HCT116 (cell line): ENCODE results near the gene MUSTN1. TPM values are rescaled to one million over a fixed set of nuclear protein-coding genes. Genes with fewer than 3 reads are reported as not detected.

ENCODE experiments used
- ATAC-seq: fragments of 200-7000 bp; cut with Tn5 transposase; 2 replicates; pipeline ENCODE4 v1.9.1; 2020; ENCODE audit warnings: mild to moderate bottlenecking, moderate library complexity
- BruUV-seq: library from RNA; stranded (reverse); fragments of 400-500 nt; replicated peaks from 2 replicates; lab custom pipeline; 2021; lab: Mats Ljungman, UMichigan
- CTCF ChIA-PET: fragments of 300-600 bp; sonication (Branson Sonifier 250); formaldehyde crosslinking; loops from one replicate; lab custom pipeline; 2021; ENCODE audit warnings: antibody characterized with exemption; lab: Charles Lee
- POLR2A ChIA-PET: fragments of 300-600, 350-600 bp; sonication (Branson Sonifier 250); formaldehyde crosslinking; loops from one replicate; lab custom pipeline; 2021; ENCODE audit warnings: antibody characterized with exemption; lab: Charles Lee
- RAD21 ChIA-PET, 2 experiments: fragments of 300-600 bp; sonication (Branson Sonifier 250); formaldehyde crosslinking; loops; one replicate each; lab custom pipeline; 2023; ENCODE audit warnings: low total read pairs in 2 of 2; ENCODE audit not compliant: uncharacterized antibody in 2 of 2, unreplicated experiment in 2 of 2, low non-redundant PET in 1 of 2; lab: Charles Lee
- DNase-seq: peaks from one replicate; pipeline ENCODE4 v3.0.0-alpha.2; 2010; ENCODE audit warnings: low read depth, low spot score
- H2AFZ ChIP-seq: fragments of 200-600 bp; shearing (Covaris generic), sonication (generic); 2 replicates; pipeline ENCODE4 v1.6.1; 2017; ENCODE audit warnings: low read depth, mixed run types, mixed read lengths, antibody characterized with exemption, low read length; ENCODE audit not compliant: poor library complexity, severe bottlenecking
- H3K27ac ChIP-seq: 2 replicates; pipeline ENCODE4 v1.5.1; 2012; ENCODE audit warnings: low read depth, low read length
- H3K27me3 ChIP-seq: fragments of 200-600 bp; sonication (generic); 2 replicates; pipeline ENCODE4 v1.6.1; 2016; ENCODE audit warnings: mixed run types, low read length, mixed read lengths; ENCODE audit not compliant: insufficient read depth
- H3K36me3 ChIP-seq, 2 experiments: fragments of 200-500 bp in 1 of 2; fragments of 200-600 bp in 1 of 2; sonication (Bioruptor generic) in 1 of 2; sonication (generic) in 1 of 2; 2 replicates each; pipeline versions ENCODE4 v1.5.1 to v1.6.1; 2014 to 2016; ENCODE audit warnings: low read length in 2 of 2, inconsistent platforms in 1 of 2, mixed read lengths in 1 of 2, mixed run types in 1 of 2; ENCODE audit not compliant: insufficient read depth in 2 of 2, control insufficient read depth in 1 of 2
- H3K4me1 ChIP-seq, 2 experiments: fragments of 200-600 bp in 1 of 2; sonication (generic) in 1 of 2; 2 replicates each; pipeline versions ENCODE4 v1.5.1 to v1.6.1; 2012 to 2017; ENCODE audit warnings: low read length in 2 of 2, inconsistent platforms in 1 of 2, mild to moderate bottlenecking in 1 of 2, mixed read lengths in 1 of 2, mixed run types in 1 of 2, moderate library complexity in 1 of 2; ENCODE audit not compliant: insufficient read depth in 2 of 2, control insufficient read depth in 1 of 2
- H3K4me2 ChIP-seq: fragments of 200-600 bp; sonication (generic); 2 replicates; pipeline ENCODE4 v1.6.1; 2017; ENCODE audit warnings: mixed run types, low read length, mixed read lengths
- H3K4me3 ChIP-seq, 2 experiments: fragments of 200-600 bp in 1 of 2; sonication (generic) in 1 of 2; replicated peaks in 1 of 2; 2 replicates each; pipeline ENCODE4 v1.5.1; 2011 to 2016; ENCODE audit warnings: low read length in 2 of 2, control low read depth in 1 of 2, low read depth in 1 of 2, mild to moderate bottlenecking in 1 of 2, mixed read lengths in 1 of 2, mixed run types in 1 of 2
- H3K79me2 ChIP-seq: fragments of 200-600 bp; sonication (generic); 2 replicates; pipeline ENCODE4 v1.6.1; 2017; ENCODE audit warnings: mild to moderate bottlenecking, mixed run types, low read length, moderate library complexity, mixed read lengths; ENCODE audit not compliant: insufficient read depth
- H3K9ac ChIP-seq: fragments of 200-600 bp; sonication (generic); 2 replicates; pipeline ENCODE4 v1.6.1; 2016; ENCODE audit warnings: low read length, mixed read lengths
- H3K9me2 ChIP-seq: fragments of 200-600 bp; sonication (generic), shearing (Covaris generic); 2 replicates; pipeline ENCODE4 v1.6.1; 2017; ENCODE audit warnings: mixed run types, mild to moderate bottlenecking, moderate library complexity; ENCODE audit not compliant: insufficient read depth
- H3K9me3 ChIP-seq, 2 experiments: fragments of 200-500 bp in 1 of 2; fragments of 200-600 bp in 1 of 2; sonication (Bioruptor generic) in 1 of 2; sonication (generic) in 1 of 2; 2 replicates each; pipeline ENCODE4 v1.6.1; 2014 to 2017; ENCODE audit warnings: low read length in 2 of 2, mixed read lengths in 2 of 2, inconsistent platforms in 1 of 2, low read depth in 1 of 2, mild to moderate bottlenecking in 1 of 2, mixed run types in 1 of 2, moderate library complexity in 1 of 2; ENCODE audit not compliant: control insufficient read depth in 1 of 2, insufficient read depth in 1 of 2
- H4K20me1 ChIP-seq: fragments of 200-600 bp; sonication (generic), shearing (Covaris generic); 2 replicates; pipeline ENCODE4 v1.6.1; 2017; ENCODE audit warnings: mixed run types, mild to moderate bottlenecking, moderate library complexity; ENCODE audit not compliant: insufficient read depth
- CEBPB ChIP-seq: IDR thresholded peaks from 2 replicates; pipeline ENCODE4 v1.6.1; 2012; ENCODE audit warnings: low read depth
- SP1 ChIP-seq: IDR thresholded peaks from 2 replicates; pipeline ENCODE4 v1.6.1; 2012; ENCODE audit warnings: low read depth
- intact Hi-C: fragments of 100-400 bp; cut with micrococcal nuclease; formaldehyde crosslinking; loops from 2 replicates; pipeline ENCODE4 v1.10.0; 2022
- total RNA-seq: library from RNA; stranded (reverse); gene quantifications from one replicate; pipeline ENCODE4 v1.2.1, GENCODE V29; 2021; ENCODE audit not compliant: unreplicated experiment

MUSTN1 gene
- total RNA-seq, 1 experiment from 2014 or later, result 0.44 TPM

- no peak for TF ChIP-seq CEBPB
- Histone ChIP-seq H3K27ac (no peak overlapping the region), H3K9ac (no peak overlapping the region), H4K20me1 (no peaks in the 10 kb centered on the region), H2AFZ (no peak overlapping the region), H3K79me2 (no peaks in the 10 kb centered on the region), H3K4me1 (peaks cover 2 to 4% of the 10 kb centered on the region in 2 experiments; a peak in 3 of 4 replicates), H3K36me3 (no peaks in the 10 kb centered on the region), H3K27me3 (no peaks in the 10 kb centered on the region), H3K9me3 (no peaks in the 10 kb centered on the region), H3K9me2 (no peaks in the 10 kb centered on the region), H3K4me2 (no peak overlapping the region), H3K4me3 (no peak overlapping the region)
- ChIA-PET POLR2A (no interaction called here), RAD21 (no interaction called here), CTCF (no interaction called here)
- no peak for ATAC-seq
- intact Hi-C loops, result no loop called here
- no peak for DNase-seq
- BruUV-seq, result no TSS peak
These were observed 2.2 kb upstream of the MUSTN1 start for GRCh38 chr3:52836986-52837385.

- Histone ChIP-seq H2AFZ (no peak overlapping the region), H3K4me2 (no peak overlapping the region), H3K9me2 (no peaks in the 10 kb centered on the region), H3K9ac (no peak overlapping the region), H3K36me3 (no peaks in the 10 kb centered on the region), H3K9me3 (no peaks in the 10 kb centered on the region), H3K27ac (no peak overlapping the region), H3K4me1 (peaks cover 7 to 10% of the 10 kb centered on the region in 2 experiments), H3K27me3 (no peaks in the 10 kb centered on the region), H3K79me2 (no peaks in the 10 kb centered on the region), H3K4me3 (no peak overlapping the region), H4K20me1 (no peaks in the 10 kb centered on the region)
- BruUV-seq, result no TSS peak
- intact Hi-C loops, result no loop called here
- ATAC-seq (no peak), DNase-seq (no peak)
- ChIA-PET CTCF (no interaction called here), POLR2A (no interaction called here), RAD21 (no interaction called here)
- no peak for TF ChIP-seq SP1
These were observed 1.6 kb upstream of the MUSTN1 start for GRCh38 chr3:52836471-52836845.
